H1 (cell line): ENCODE measurements around the gene TEX11. TPM values are rescaled to one million over a fixed set of nuclear protein-coding genes. Genes with fewer than 3 reads are reported as not detected.

Experiments used
- CTCF ChIA-PET: fragments of 300-600 bp; sonication (Branson Sonifier 250); formaldehyde crosslinking; loops from one replicate; lab custom pipeline; 2021; ENCODE audit not compliant: partially characterized antibody; lab: Charles Lee
- POLR2A ChIA-PET: fragments of 300-600 bp; sonication (Branson Sonifier 250); formaldehyde crosslinking; loops from one replicate; lab custom pipeline; 2021; ENCODE audit warnings: inconsistent platforms; ENCODE audit not compliant: partially characterized antibody; lab: Charles Lee
- DNase-seq, 2 experiments: peaks; one replicate each; pipeline versions ENCODE4 v3.0.0 to v3.0.0-alpha.2; 2010 to 2022; ENCODE audit warnings: low spot score in 2 of 2, low read depth in 1 of 2, mixed read lengths in 1 of 2
- FAIRE-seq: peaks from 2 replicates; lab custom pipeline; 2011; peaks lifted over from hg19 to GRCh38; lab: Jason Lieb, UNC
- H2AFZ ChIP-seq: 2 replicates; pipeline ENCODE4 v1.8.1; 2012; ENCODE audit warnings: low read length, inconsistent platforms
- H2AK5ac ChIP-seq: 2 replicates; pipeline ENCODE4 v1.6.1; 2013; ENCODE audit warnings: low read depth, low read length
- H2BK120ac ChIP-seq: replicated peaks from 2 replicates; pipeline ENCODE3; 2013; ENCODE audit warnings: low read depth, low read length, inconsistent platforms
- H2BK12ac ChIP-seq: 2 replicates; pipeline ENCODE4 v1.6.1; 2013; ENCODE audit warnings: low read depth, low read length
- H2BK15ac ChIP-seq: 2 replicates; pipeline ENCODE4 v1.6.1; 2013; ENCODE audit warnings: low read length
- H2BK20ac ChIP-seq: 2 replicates; pipeline ENCODE4 v1.6.1; 2013; ENCODE audit warnings: low read length
- H2BK5ac ChIP-seq: 2 replicates; pipeline ENCODE4 v1.6.1; 2013; ENCODE audit warnings: low read depth, low read length
- H3K14ac ChIP-seq: 2 replicates; pipeline ENCODE4 v1.6.1; 2013; ENCODE audit warnings: inconsistent platforms; ENCODE audit not compliant: insufficient read length
- H3K18ac ChIP-seq: 2 replicates; pipeline ENCODE4 v1.6.1; 2013; ENCODE audit warnings: low read length; ENCODE audit errors: extremely low read depth
- H3K23ac ChIP-seq: 2 replicates; pipeline ENCODE4 v1.6.1; 2013; ENCODE audit warnings: inconsistent platforms; ENCODE audit not compliant: insufficient read length
- H3K23me2 ChIP-seq: 2 replicates; pipeline ENCODE4 v1.6.1; 2013; ENCODE audit warnings: low read depth, low read length
- H3K27ac ChIP-seq: 2 replicates; pipeline ENCODE4 v1.6.1; 2011; ENCODE audit warnings: low read depth, low read length, inconsistent platforms
- H3K27me3 ChIP-seq, 4 experiments: replicated peaks in 1 of 4; 1 replicate in 1 of 4; 2 replicates in 3 of 4; pipeline versions ENCODE4 v1.6.1 to v1.8.1; 2011 to 2013; ENCODE audit warnings: low read length in 3 of 4, mild to moderate bottlenecking in 3 of 4, inconsistent platforms in 2 of 4, mixed read lengths in 2 of 4, moderate library complexity in 1 of 4; ENCODE audit not compliant: control insufficient read depth in 3 of 4, insufficient read depth in 3 of 4; ENCODE audit errors: extremely low read depth in 1 of 4
- H3K36me3 ChIP-seq, 4 experiments: 2 replicates each; pipeline versions ENCODE4 v1.6.1 to v1.8.1; 2011 to 2013; ENCODE audit warnings: mild to moderate bottlenecking in 4 of 4, low read length in 3 of 4, moderate library complexity in 2 of 4, control low read depth in 1 of 4, inconsistent platforms in 1 of 4; ENCODE audit not compliant: insufficient read depth in 4 of 4, control insufficient read depth in 2 of 4
- H3K4ac ChIP-seq: replicated peaks from 2 replicates; pipeline ENCODE3; 2013; ENCODE audit warnings: low read length, low read depth, mixed read lengths, inconsistent platforms; ENCODE audit not compliant: insufficient read length
- H3K4me1 ChIP-seq, 4 experiments: replicated peaks in 1 of 4; 1 replicate in 1 of 4; 2 replicates in 3 of 4; pipeline versions ENCODE4 v1.6.1 to v1.8.1; 2011 to 2013; ENCODE audit warnings: low read length in 3 of 4, inconsistent platforms in 2 of 4, mixed read lengths in 1 of 4; ENCODE audit not compliant: insufficient read depth in 4 of 4, control insufficient read depth in 3 of 4
- H3K4me2 ChIP-seq, 2 experiments: 2 replicates each; pipeline versions ENCODE4 v1.6.1 to v1.8.1; 2011 to 2013; ENCODE audit warnings: low read depth in 2 of 2, low read length in 2 of 2, control low read depth in 1 of 2, inconsistent platforms in 1 of 2, mild to moderate bottlenecking in 1 of 2; ENCODE audit not compliant: insufficient read depth in 1 of 2
- H3K4me3 ChIP-seq, 4 experiments: fragments of 200-600, 300-600 bp in 1 of 4; sonication (generic), shearing (Covaris generic), sonication (Bioruptor Twin) in 1 of 4; 2 replicates each; pipeline versions ENCODE4 v1.5.1 to v1.8.1; 2011 to 2016; ENCODE audit warnings: low read length in 4 of 4, low read depth in 3 of 4, control low read depth in 2 of 4, inconsistent platforms in 2 of 4, mild to moderate bottlenecking in 2 of 4, mixed read lengths in 1 of 4, moderate library complexity in 1 of 4; ENCODE audit not compliant: insufficient read depth in 2 of 4; ENCODE audit errors: extremely low read depth in 1 of 4
- H3K56ac ChIP-seq: replicated peaks from 2 replicates; pipeline ENCODE3; 2013; ENCODE audit warnings: low read depth, mild to moderate bottlenecking, mixed read lengths, low read length, inconsistent platforms; ENCODE audit not compliant: insufficient read length
- H3K79me1 ChIP-seq: 2 replicates; pipeline ENCODE4 v1.6.1; 2013; ENCODE audit warnings: low read depth, low read length, control low read depth
- H3K79me2 ChIP-seq, 2 experiments: 2 replicates each; pipeline versions ENCODE4 v1.6.1 to v1.8.1; 2012 to 2013; ENCODE audit warnings: low read length in 2 of 2, mild to moderate bottlenecking in 2 of 2, inconsistent platforms in 1 of 2; ENCODE audit not compliant: insufficient read depth in 2 of 2, control insufficient read depth in 1 of 2
- H3K9ac ChIP-seq, 4 experiments: replicated peaks in 1 of 4; 1 replicate in 1 of 4; 2 replicates in 3 of 4; pipeline versions ENCODE4 v1.6.1 to v1.8.1; 2011 to 2013; ENCODE audit warnings: low read depth in 3 of 4, low read length in 3 of 4, control low read depth in 2 of 4, mild to moderate bottlenecking in 2 of 4, moderate library complexity in 2 of 4, inconsistent platforms in 1 of 4; ENCODE audit errors: extremely low read depth in 1 of 4
- H3K9me3 ChIP-seq, 2 experiments: 2 replicates each; pipeline versions ENCODE4 v1.6.1 to v1.8.1; 2012 to 2013; ENCODE audit warnings: mild to moderate bottlenecking in 2 of 2, moderate library complexity in 2 of 2, control low read depth in 1 of 2, inconsistent platforms in 1 of 2, low read depth in 1 of 2, low read length in 1 of 2, mixed read lengths in 1 of 2; ENCODE audit not compliant: insufficient read depth in 2 of 2
- H4K20me1 ChIP-seq, 2 experiments: replicated peaks in 1 of 2; 2 replicates each; pipeline versions ENCODE3 to v1.8.1; 2011 to 2013; ENCODE audit warnings: inconsistent platforms in 2 of 2, low read length in 2 of 2, mild to moderate bottlenecking in 1 of 2; ENCODE audit not compliant: insufficient read depth in 2 of 2, control insufficient read depth in 1 of 2
- H4K5ac ChIP-seq: 2 replicates; pipeline ENCODE4 v1.6.1; 2013; ENCODE audit warnings: low read length, low read depth, mixed read lengths, inconsistent platforms; ENCODE audit not compliant: insufficient read length
- H4K8ac ChIP-seq: 2 replicates; pipeline ENCODE4 v1.8.0; 2013; ENCODE audit warnings: mild to moderate bottlenecking, moderate library complexity, low read length, inconsistent platforms; ENCODE audit not compliant: insufficient read depth; ENCODE audit errors: extremely low read depth
- H4K91ac ChIP-seq: replicated peaks from 2 replicates; pipeline ENCODE3; 2013; ENCODE audit warnings: low read length, mixed read lengths, inconsistent platforms; ENCODE audit not compliant: insufficient read length
- CBX5 ChIP-seq: fragments of 300-800, 300-1000 bp; sonication (generic); IDR thresholded peaks from 2 replicates; pipeline ENCODE4 v1.7.1; 2016; ENCODE audit warnings: antibody characterized with exemption, low read length, low read depth
- RNF2 ChIP-seq: fragments of 200-900, 300-1000 bp; sonication (generic); IDR thresholded peaks from 2 replicates; pipeline ENCODE4 v1.7.1; 2016; ENCODE audit warnings: borderline replicate concordance, low read depth, mild to moderate bottlenecking, antibody characterized with exemption, low read length; ENCODE audit not compliant: poor library complexity, severe bottlenecking; ENCODE audit errors: missing control alignments
- SAP30 ChIP-seq: fragments of 300-600 bp; sonication (generic); IDR thresholded peaks from 2 replicates; pipeline ENCODE4 v1.7.1; 2012; ENCODE audit warnings: low read length, moderate library complexity, mild to moderate bottlenecking, inconsistent platforms; ENCODE audit not compliant: insufficient read depth, insufficient replicate concordance
- SIN3A ChIP-seq, 2 experiments: IDR thresholded peaks in 1 of 2; conservative IDR thresholded peaks in 1 of 2; 2 replicates each; pipeline ENCODE4 v1.6.1; 2011 to 2012; ENCODE audit warnings: low read length in 2 of 2, improper control_type of control experiment in 1 of 2, low read depth in 1 of 2, mild to moderate bottlenecking in 1 of 2
- SRF ChIP-seq: IDR thresholded peaks from 2 replicates; pipeline ENCODE4 v1.6.1; 2011; ENCODE audit warnings: mild to moderate bottlenecking, low read depth, low read length, moderate library complexity
- SUZ12 ChIP-seq: fragments of 200-600 bp; sonication (generic); IDR thresholded peaks from 2 replicates; pipeline ENCODE4 v1.6.1; 2012; ENCODE audit warnings: mild to moderate bottlenecking, inconsistent platforms, low read length, moderate library complexity, mixed read lengths
- TCF12 ChIP-seq: IDR thresholded peaks from 2 replicates; pipeline ENCODE4 v1.6.1; 2011; ENCODE audit warnings: low read depth, mild to moderate bottlenecking, low read length
- WGBS, 2 experiments: shearing (Covaris generic) in 1 of 2; methylation state at CpG; one replicate each; pipeline versions ENCODE4 v1.1.6 to v1.1.7; 2013 to 2015; ENCODE audit warnings: low lambda C conversion rate in 2 of 2, mixed read lengths in 2 of 2, inconsistent platforms in 1 of 2, low coverage in 1 of 2, missing lambda C conversion rate in 1 of 2; ENCODE audit not compliant: insufficient replicate concordance in 2 of 2, insufficient coverage in 1 of 2, insufficient read length in 1 of 2; ENCODE audit errors: extremely low coverage in 1 of 2, missing lambda C conversion rate in 1 of 2; 5-methylcytosine and 5-hydroxymethylcytosine counted together
- polyA plus RNA-seq, 7 experiments: library from polyadenylated mRNA; depleted of rRNA in 3 of 7; stranded (reverse) in 5 of 7; unstranded in 2 of 7; fragments of >200 nt in 5 of 7; fragments of 200-250 nt in 2 of 7; gene quantifications; 1 replicate in 5 of 7; 2 replicates in 1 of 7; 4 replicates in 1 of 7; pipeline versions ENCODE4 v1.2.1 to v1.2.3, GENCODE V29; 2011 to 2013; ENCODE audit warnings: missing spikeins in 2 of 7, mixed read lengths in 2 of 7
- total RNA-seq: library from RNA; stranded (reverse); fragmentation: NEBNext Ultra II Directional; extraction: Animal tissue kit (Norgen Biotek cat#: 25700); gene quantifications from 2 replicates; pipeline ENCODE4 v1.2.1, GENCODE V29; 2021
- TF ChIP-seq, protein P1 (sequence below): IDR thresholded peaks from 2 replicates; pipeline ENCODE4 v1.6.1; 2012; ENCODE audit warnings: inconsistent platforms
- TF ChIP-seq, protein P2 (sequence below): IDR thresholded peaks from 2 replicates; pipeline ENCODE4 v1.6.1; 2011; ENCODE audit warnings: low read depth, mild to moderate bottlenecking, low read length; ENCODE audit not compliant: insufficient read depth
- TF ChIP-seq, protein P3 (sequence below): IDR thresholded peaks from 2 replicates; pipeline ENCODE4 v1.6.1; 2012; ENCODE audit warnings: low read length, inconsistent platforms

TEX11 gene
- total and polyA plus RNA-seq, 2 of the 8 experiments (the other 6 are each of a cell fraction or from before 2014, with no cell fraction given): 0.11 to 0.74 TPM

DNA sequence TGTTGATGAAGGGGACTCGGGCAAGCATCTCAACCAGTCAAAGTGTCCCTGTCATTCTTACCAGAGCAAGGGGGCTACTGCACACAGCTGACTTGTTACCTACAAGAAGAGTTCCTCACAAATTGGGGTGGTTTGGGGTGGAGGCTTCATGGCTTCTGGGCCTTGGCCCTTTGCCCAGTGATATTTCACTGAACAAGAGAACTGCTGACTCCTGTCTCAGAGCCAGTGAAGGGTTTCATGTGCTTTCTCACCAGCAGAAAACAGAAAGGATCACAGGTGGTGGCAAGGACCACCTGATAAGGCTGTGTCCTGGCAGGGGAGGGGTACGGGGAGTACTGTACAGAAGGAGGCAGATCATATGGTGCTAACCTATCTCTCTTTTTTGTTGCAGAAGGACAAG is 410.4 kb downstream of the TEX11 start:
- WGBS, 2 experiments: 80% methylated on average over 2 of the region's 2 CpGs; no CpG with 5 or more reads in 1 of the 2 experiments
- POLR2A ChIA-PET: no interaction called here
- H4K5ac ChIP-seq: no peak overlapping the region
- no peak for TF ChIP-seq SAP30
- TF ChIP-seq SRF: no peak
- TF ChIP-seq, protein P1, sequence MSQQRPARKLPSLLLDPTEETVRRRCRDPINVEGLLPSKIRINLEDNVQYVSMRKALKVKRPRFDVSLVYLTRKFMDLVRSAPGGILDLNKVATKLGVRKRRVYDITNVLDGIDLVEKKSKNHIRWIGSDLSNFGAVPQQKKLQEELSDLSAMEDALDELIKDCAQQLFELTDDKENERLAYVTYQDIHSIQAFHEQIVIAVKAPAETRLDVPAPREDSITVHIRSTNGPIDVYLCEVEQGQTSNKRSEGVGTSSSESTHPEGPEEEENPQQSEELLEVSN: no peak
- TF ChIP-seq, protein P2, sequence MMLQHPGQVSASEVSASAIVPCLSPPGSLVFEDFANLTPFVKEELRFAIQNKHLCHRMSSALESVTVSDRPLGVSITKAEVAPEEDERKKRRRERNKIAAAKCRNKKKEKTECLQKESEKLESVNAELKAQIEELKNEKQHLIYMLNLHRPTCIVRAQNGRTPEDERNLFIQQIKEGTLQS: no peak
- no peak for TF ChIP-seq RNF2
- TF ChIP-seq SUZ12: no peak
- TF ChIP-seq SIN3A (conservative IDR thresholded peaks at IDR 0.05 in 1 of 2, IDR thresholded peaks at IDR 0.05 in 1 of 2; ENCODE audit: low read depth in 1 of 2, low read length in 2 of 2): no peak
- TF ChIP-seq, protein P3, sequence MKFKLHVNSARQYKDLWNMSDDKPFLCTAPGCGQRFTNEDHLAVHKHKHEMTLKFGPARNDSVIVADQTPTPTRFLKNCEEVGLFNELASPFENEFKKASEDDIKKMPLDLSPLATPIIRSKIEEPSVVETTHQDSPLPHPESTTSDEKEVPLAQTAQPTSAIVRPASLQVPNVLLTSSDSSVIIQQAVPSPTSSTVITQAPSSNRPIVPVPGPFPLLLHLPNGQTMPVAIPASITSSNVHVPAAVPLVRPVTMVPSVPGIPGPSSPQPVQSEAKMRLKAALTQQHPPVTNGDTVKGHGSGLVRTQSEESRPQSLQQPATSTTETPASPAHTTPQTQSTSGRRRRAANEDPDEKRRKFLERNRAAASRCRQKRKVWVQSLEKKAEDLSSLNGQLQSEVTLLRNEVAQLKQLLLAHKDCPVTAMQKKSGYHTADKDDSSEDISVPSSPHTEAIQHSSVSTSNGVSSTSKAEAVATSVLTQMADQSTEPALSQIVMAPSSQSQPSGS: no peak
- no peak for TF ChIP-seq CBX5
- no peak for TF ChIP-seq TCF12

More for the DNA sequence above, 410.4 kb downstream of the TEX11 start:
- Histone ChIP-seq H2BK120ac (no peak overlapping the region), H3K14ac (no peak overlapping the region), H4K20me1 (peaks cover 0 to 9% of the 10 kb centered on the region in 2 experiments), H3K4me1 (no peaks in the 10 kb centered on the region), H3K4ac (no peak overlapping the region), H2AFZ (no peak overlapping the region), H3K4me3 (no peak overlapping the region), H4K8ac (no peak overlapping the region), H3K9ac (no peak overlapping the region), H3K4me2 (no peak overlapping the region), H3K23ac (no peak overlapping the region), H2BK5ac (no peak overlapping the region), H3K56ac (no peak overlapping the region), H2BK12ac (no peak overlapping the region), H3K27ac (no peak overlapping the region), H3K79me2 (no peaks in the 10 kb centered on the region), H2BK20ac (no peak overlapping the region), H3K27me3 (no peaks in the 10 kb centered on the region), H3K23me2 (no peaks in the 10 kb centered on the region), H3K9me3 (no peaks in the 10 kb centered on the region), H4K91ac (no peak overlapping the region), H2AK5ac (no peak overlapping the region), H2BK15ac (no peak overlapping the region), H3K18ac (no peak overlapping the region), H3K36me3 (peaks cover 12 to 84% (median 53%) of the 10 kb centered on the region in 4 experiments), H3K79me1 (no peaks in the 10 kb centered on the region)
- DNase-seq (no peak), FAIRE-seq (no peak)
- CTCF ChIA-PET: interaction anchor here (0.8 kb wide), 1 partner anchor 131 kb away, joined by 3 read pairs; no protein-coding TSS in a partner anchor
